Thymus (tissue), 11 donors: Measurements from ENCODE around the gene PRSS57. TPM values are rescaled to one million over a fixed set of nuclear protein-coding genes. Genes with fewer than 3 reads are reported as not detected.
A peak's percentile ranks its signal among the peaks of the same experiment; 100 is the strongest.

Source experiments
- DNase-seq, 9 donors: peaks; one replicate each; pipeline ENCODE4 v3.0.0-alpha.2; 2013; ENCODE audit warnings: low spot score in 9 of 9, low read depth in 6 of 9, missing footprints in 1 of 9
- H3K27ac ChIP-seq, 2 donors: one replicate each; pipeline ENCODE4 v1.5.1; 2013; ENCODE audit warnings: control low read depth in 1 of 2, low read depth in 1 of 2, low read length in 1 of 2, mild to moderate bottlenecking in 1 of 2, moderate library complexity in 1 of 2
- H3K27me3 ChIP-seq, 2 donors: one replicate each; pipeline ENCODE4 v1.5.1; 2013; ENCODE audit warnings: low read length in 1 of 2; ENCODE audit not compliant: control insufficient read depth in 2 of 2, insufficient read depth in 1 of 2
- H3K36me3 ChIP-seq, 2 donors: one replicate each; pipeline ENCODE4 v1.5.1; 2013; ENCODE audit warnings: low read length in 1 of 2, mild to moderate bottlenecking in 1 of 2, moderate library complexity in 1 of 2; ENCODE audit not compliant: control insufficient read depth in 2 of 2, insufficient read depth in 2 of 2
- H3K4me1 ChIP-seq, 2 donors: one replicate each; pipeline ENCODE4 v1.5.1; 2013; ENCODE audit warnings: low read length in 2 of 2; ENCODE audit not compliant: control insufficient read depth in 2 of 2, insufficient read depth in 2 of 2
- H3K4me3 ChIP-seq, 2 donors: one replicate each; pipeline ENCODE4 v1.5.1; 2013; ENCODE audit warnings: low read length in 2 of 2, control low read depth in 1 of 2, mild to moderate bottlenecking in 1 of 2
- H3K9me3 ChIP-seq, 2 donors: one replicate each; pipeline ENCODE4 v1.5.1; 2013; ENCODE audit warnings: low read length in 1 of 2, mild to moderate bottlenecking in 1 of 2; ENCODE audit not compliant: control insufficient read depth in 2 of 2, insufficient read depth in 1 of 2
- WGBS: extraction: QIAGEN DNeasy Blood & Tissue Kit; methylation state at CpG from one replicate; pipeline ENCODE4 v1.1.7; 2013; 5-methylcytosine and 5-hydroxymethylcytosine counted together
- polyA plus RNA-seq: library from polyadenylated mRNA; stranded (reverse); fragments of 200-250 nt; gene quantifications from one replicate; pipeline ENCODE4 v1.2.3, GENCODE V29; 2013
- total RNA-seq: library from RNA; stranded (reverse); fragments of 120-200 nt; gene quantifications from one replicate; pipeline ENCODE4 v1.2.4, GENCODE V29; 2013
- donor health status: healthy.

Gene PRSS57
- total and polyA plus RNA-seq, 2 donors, result 1.1 to 8.5 TPM

DNA sequence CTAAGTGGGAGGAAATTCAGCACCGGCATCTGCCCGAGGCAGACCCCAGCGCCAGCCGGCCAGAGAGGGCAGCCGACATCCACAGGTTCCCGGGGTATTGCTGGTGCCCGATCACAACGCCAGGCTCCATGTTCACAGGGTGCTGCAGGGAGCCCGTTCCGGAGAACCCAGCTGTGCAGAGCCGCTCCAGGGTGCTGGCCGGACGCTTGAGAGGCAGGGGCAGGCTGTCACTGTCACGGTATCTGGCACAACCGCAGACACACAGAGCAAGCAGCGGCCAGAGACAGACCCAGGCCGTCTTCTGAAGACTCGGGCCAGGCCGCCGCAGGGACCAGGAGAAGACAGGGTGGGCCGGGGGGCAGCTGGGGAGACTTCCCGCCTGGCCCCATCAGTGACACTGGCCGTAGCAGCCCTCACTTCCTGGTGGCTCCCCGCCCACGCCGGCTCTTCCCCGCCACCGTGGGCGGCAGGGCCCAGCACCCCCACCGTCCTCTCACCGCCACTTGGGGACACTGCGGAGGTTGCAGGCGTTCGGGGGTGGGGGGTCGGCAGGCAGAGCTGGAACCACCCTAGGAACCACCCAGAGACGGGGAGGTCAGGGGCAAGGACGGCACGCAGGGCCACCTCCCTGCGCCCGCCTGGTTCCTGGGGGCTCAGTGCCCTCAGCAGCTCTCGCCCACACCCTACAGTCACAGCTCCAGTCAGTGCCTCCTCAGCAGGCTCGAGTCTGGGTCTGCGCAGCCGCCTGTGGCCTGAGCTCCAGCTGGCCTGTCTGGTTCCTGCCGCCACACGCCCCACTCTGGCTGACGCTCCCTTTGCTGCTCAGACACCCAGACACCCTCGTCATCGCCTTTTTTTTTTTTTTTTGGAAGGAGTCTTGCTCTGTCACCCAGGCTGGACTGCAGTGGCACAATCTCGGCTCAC lies 36.1 kb downstream of the PRSS57 start:
- Histone ChIP-seq H3K9me3 (peaks cover 0 to 6% of the 10 kb centered on the region in 2 donors), H3K36me3 (peaks cover 24 to 36% of the 10 kb centered on the region in 2 donors), H3K27me3 (no peaks in the 10 kb centered on the region), H3K4me1 (peaks cover 23 to 34% of the 10 kb centered on the region in 2 donors), H3K4me3 (no peak overlapping the region), H3K27ac (peak overlapping the region; percentile 42 to 82)
- WGBS, result 92% methylated on average over 50 of the region's 50 CpGs
- no peak for DNase-seq

DNA sequence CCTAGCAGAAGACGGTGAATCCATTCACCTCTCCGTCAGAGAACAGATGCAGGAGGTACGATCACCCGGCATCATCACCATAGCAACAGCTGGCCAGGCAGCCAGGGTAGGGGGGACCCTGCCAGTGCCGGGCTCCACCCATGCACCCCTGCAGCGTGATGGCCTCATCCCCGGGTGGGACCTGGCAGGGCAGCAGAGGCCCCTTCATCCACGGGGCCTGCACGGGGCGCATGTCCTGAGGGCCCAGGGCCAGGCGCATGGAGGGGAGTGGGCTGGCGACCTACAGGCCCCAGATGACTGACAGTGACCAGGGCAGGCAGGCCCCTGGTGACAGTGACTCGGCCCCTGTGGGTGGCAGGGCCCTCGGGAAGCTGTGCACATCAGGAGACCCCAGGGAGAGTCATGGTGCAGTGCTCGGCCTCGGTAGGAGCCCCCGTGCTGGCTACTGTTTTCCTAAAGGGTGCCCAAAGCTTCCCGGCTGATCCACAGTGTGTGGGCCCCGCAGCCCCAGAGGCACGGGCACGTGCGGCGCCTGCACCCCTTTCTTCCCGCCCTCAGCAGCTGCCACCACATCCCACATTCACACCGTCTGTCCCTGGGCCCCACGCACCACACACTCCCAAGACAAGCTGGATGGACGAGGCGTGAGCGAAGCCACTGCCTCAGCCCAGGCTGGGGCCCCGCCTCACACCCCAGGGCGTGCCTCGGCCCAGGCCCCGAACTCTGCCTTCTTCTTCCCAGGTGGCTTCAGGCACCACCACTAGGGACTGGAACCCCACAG lies 37.0 kb downstream of the PRSS57 start:
- no peak for DNase-seq
- no peaks in the 10 kb centered on the region for H3K27me3 ChIP-seq
- peaks cover 33 to 45% of the 10 kb centered on the region in 2 donors for H3K36me3 ChIP-seq
- no peak overlapping the region for H3K4me3 ChIP-seq
- H3K4me1 ChIP-seq, result peaks cover 18 to 27% of the 10 kb centered on the region in 2 donors
- H3K9me3 ChIP-seq, result no peaks in the 10 kb centered on the region
- H3K27ac ChIP-seq, result no peak overlapping the region
- WGBS, result 95% methylated on average over 33 of the region's 33 CpGs

- peaks cover 18 to 27% of the 10 kb centered on the region in 2 donors for H3K4me1 ChIP-seq
Observed at GRCh38 chr19:657611-658010, 37.6 kb downstream of the PRSS57 start.

GRCh38 chr19:656751-657559 lies 38.3 kb downstream of the PRSS57 start:
- Histone ChIP-seq H3K27me3 (no peaks in the 10 kb centered on the region), H3K4me1 (peaks cover 18 to 25% of the 10 kb centered on the region in 2 donors), H3K4me3 (no peak overlapping the region), H3K36me3 (peaks cover 44 to 58% of the 10 kb centered on the region in 2 donors), H3K9me3 (no peaks in the 10 kb centered on the region), H3K27ac (no peak overlapping the region)
- no peak for DNase-seq
- WGBS, result 96% methylated on average over 43 of the region's 43 CpGs

More at GRCh38 chr19:657611-658010, 37.6 kb downstream of the PRSS57 start:
- H3K9me3 ChIP-seq, result no peaks in the 10 kb centered on the region
- no peak for DNase-seq
- 96% methylated on average over 19 of the region's 19 CpGs for WGBS
- no peaks in the 10 kb centered on the region for H3K27me3 ChIP-seq
- H3K27ac ChIP-seq, result no peak overlapping the region
- no peak overlapping the region for H3K4me3 ChIP-seq
- H3K36me3 ChIP-seq, result peaks cover 38 to 51% of the 10 kb centered on the region in 2 donors

DNA sequence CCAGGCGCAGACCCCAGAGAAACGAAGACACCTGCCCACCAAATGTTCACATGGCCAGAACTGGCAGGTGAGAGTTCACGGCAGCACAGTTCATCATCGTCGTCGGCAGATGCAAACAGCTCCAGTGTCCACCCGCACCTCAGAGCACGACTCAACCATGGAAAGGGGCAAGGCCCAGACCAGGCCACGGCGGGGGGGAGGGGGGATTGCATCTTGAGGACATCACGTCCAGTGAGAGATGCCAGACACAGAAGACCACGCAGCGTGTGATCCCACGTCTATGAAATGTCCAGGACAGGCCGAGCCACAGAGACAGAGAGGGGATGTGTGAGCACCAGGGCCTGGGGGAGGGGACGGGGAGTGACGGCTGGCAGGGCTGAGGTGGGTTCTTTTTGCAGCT lies 39.6 kb downstream of the PRSS57 start:
- Histone ChIP-seq H3K4me1 (peaks cover 9 to 13% of the 10 kb centered on the region in 2 donors), H3K27me3 (no peaks in the 10 kb centered on the region), H3K4me3 (no peak overlapping the region), H3K36me3 (peaks cover 54 to 71% of the 10 kb centered on the region in 2 donors), H3K9me3 (no peaks in the 10 kb centered on the region), H3K27ac (no peak overlapping the region)
- DNase-seq, result no peak
- 96% methylated on average over 17 of the region's 17 CpGs for WGBS

GRCh38 chr19:653425-653824 lies 41.8 kb downstream of the PRSS57 start:
- Histone ChIP-seq H3K27ac (no peak overlapping the region), H3K9me3 (no peaks in the 10 kb centered on the region), H3K4me3 (no peak overlapping the region), H3K27me3 (no peaks in the 10 kb centered on the region), H3K36me3 (peaks cover 63 to 84% of the 10 kb centered on the region in 2 donors), H3K4me1 (no peaks in the 10 kb centered on the region)
- DNase-seq, result no peak
- 98% methylated on average over 17 of the region's 17 CpGs for WGBS

DNA sequence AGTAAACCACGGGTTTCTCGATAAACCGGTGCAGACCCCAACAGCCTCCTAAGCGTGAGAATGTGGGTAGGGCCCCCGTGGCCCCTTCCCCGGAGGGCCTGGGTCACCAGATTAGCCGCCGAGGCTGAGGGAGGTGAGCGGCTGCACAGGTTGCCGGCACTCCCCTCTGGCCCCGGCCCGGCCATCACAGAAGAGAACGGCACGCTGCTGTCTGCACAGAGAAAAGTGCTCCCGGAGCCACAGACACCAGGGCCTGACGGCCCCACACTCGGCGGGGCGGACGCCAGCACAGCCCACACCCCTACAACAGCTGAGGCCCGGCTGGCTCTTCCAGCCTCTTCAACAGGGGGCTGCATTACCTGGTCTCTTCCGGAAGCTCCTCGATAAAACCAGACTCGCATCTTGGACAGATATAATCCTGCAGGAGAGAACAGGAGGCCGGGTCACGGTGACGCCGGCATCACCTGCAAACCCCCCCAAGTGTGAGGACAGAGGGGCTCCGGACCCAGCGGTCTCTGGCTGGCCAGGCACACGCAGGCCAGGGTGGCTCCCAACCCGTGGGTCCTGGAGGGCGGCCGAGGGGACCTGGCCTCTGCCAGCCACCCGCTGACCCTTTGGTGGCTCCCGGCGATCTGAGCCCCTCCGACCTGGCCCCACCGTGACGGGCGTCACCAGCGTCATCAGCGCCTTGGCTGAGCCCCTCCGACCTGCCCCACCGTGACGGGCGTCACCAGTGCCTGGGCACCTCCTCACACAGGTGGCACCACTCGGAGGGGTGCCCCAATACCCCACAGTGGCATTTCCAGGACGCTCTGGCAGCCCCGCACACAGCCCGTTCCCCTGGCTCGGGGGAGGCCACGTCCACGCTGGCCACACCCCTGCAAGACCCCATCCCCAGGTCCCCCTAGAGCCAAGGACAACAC lies 42.5 kb downstream of the PRSS57 start:
- WGBS, result 96% methylated on average over 54 of the region's 54 CpGs
- peaks cover 62 to 84% of the 10 kb centered on the region in 2 donors for H3K36me3 ChIP-seq
- no peak for DNase-seq

GRCh38 chr19:651991-652390 lies 43.3 kb downstream of the PRSS57 start:
- H3K36me3 ChIP-seq, result peaks cover 62 to 84% of the 10 kb centered on the region in 2 donors
- H3K4me3 ChIP-seq, result no peak overlapping the region
- no peaks in the 10 kb centered on the region for H3K27me3 ChIP-seq
- DNase-seq, result no peak
- no peaks in the 10 kb centered on the region for H3K4me1 ChIP-seq
- 93% methylated on average over 24 of the region's 24 CpGs for WGBS
- no peak overlapping the region for H3K27ac ChIP-seq
- no peaks in the 10 kb centered on the region for H3K9me3 ChIP-seq

More for the DNA sequence above, 42.5 kb downstream of the PRSS57 start:
- Histone ChIP-seq H3K4me3 (no peak overlapping the region), H3K27ac (no peak overlapping the region), H3K9me3 (no peaks in the 10 kb centered on the region), H3K4me1 (no peaks in the 10 kb centered on the region), H3K27me3 (no peaks in the 10 kb centered on the region)
